Tibial nerve (tissue), 4 donors: ENCODE data around the gene IL27RA. TPM values are rescaled to one million over a fixed set of nuclear protein-coding genes. Genes with fewer than 3 reads are reported as not detected.

Source experiments
- DNase-seq, 2 donors: peaks; one replicate each; pipeline ENCODE4 v3.0.0-alpha.2; 2019; ENCODE audit warnings: low spot score in 2 of 2
- H3K27ac ChIP-seq, 4 donors: fragments of 200-600 bp; sonication (generic) in 3 of 4; one replicate each; pipeline ENCODE4 v1.5.1; 2017 to 2019; ENCODE audit warnings: mild to moderate bottlenecking in 1 of 4
- H3K27me3 ChIP-seq, 2 donors: fragments of 200-600 bp; sonication (generic) in 1 of 2; one replicate each; pipeline versions ENCODE4 v1.5.1 to v1.6.0; 2017 to 2019
- H3K36me3 ChIP-seq, 3 donors: fragments of 200-600 bp; sonication (generic); one replicate each; pipeline ENCODE4 v1.5.1; 2018 to 2019
- H3K4me1 ChIP-seq, 4 donors: fragments of 200-600 bp; sonication (generic) in 3 of 4; one replicate each; pipeline ENCODE4 v1.5.1; 2017 to 2019
- H3K4me3 ChIP-seq, 4 donors: fragments of 200-600 bp; sonication (generic) in 3 of 4; one replicate each; pipeline ENCODE4 v1.5.1; 2017 to 2019; ENCODE audit warnings: mild to moderate bottlenecking in 1 of 4, moderate library complexity in 1 of 4
- H3K9me3 ChIP-seq, 4 donors: fragments of 200-600 bp; sonication (generic) in 3 of 4; one replicate each; pipeline ENCODE4 v1.5.1; 2017 to 2019
- EP300 ChIP-seq, 2 donors: sonication (generic); formaldehyde crosslinking; IDR thresholded peaks; one replicate each; pipeline ENCODE4 v1.6.1; 2017; ENCODE audit warnings: antibody characterized with exemption in 2 of 2, mild to moderate bottlenecking in 1 of 2
- POLR2A ChIP-seq, 2 donors: fragments of 450-650 bp; IDR thresholded peaks; one replicate each; pipeline ENCODE4 v1.6.1; 2017; ENCODE audit warnings: antibody characterized with exemption in 2 of 2, mild to moderate bottlenecking in 2 of 2, moderate library complexity in 2 of 2
- WGBS, 2 donors: methylation state at CpG; one replicate each; pipeline ENCODE4 v1.1.5; 2018; 5-methylcytosine and 5-hydroxymethylcytosine counted together
- total RNA-seq, 4 donors: library from RNA; depleted of rRNA; stranded (reverse); fragments of >200 nt; gene quantifications; one replicate each; pipeline ENCODE4 v1.1.0, GENCODE V29; 2016
- TF ChIP-seq, protein P1 (sequence below), 5 experiments: fragments of 200-600 bp in 3 of 5; fragments of 450-650 bp in 2 of 5; sonication (generic) in 3 of 5; IDR thresholded peaks; one replicate each; pipeline ENCODE4 v1.5.1; 2016 to 2019; ENCODE audit warnings: antibody characterized with exemption in 5 of 5, mild to moderate bottlenecking in 3 of 5, moderate library complexity in 2 of 5

IL27RA gene
- total RNA-seq, 4 donors from 2014 or later = 2.4 to 3.5 (median 3.0) TPM

DNA sequence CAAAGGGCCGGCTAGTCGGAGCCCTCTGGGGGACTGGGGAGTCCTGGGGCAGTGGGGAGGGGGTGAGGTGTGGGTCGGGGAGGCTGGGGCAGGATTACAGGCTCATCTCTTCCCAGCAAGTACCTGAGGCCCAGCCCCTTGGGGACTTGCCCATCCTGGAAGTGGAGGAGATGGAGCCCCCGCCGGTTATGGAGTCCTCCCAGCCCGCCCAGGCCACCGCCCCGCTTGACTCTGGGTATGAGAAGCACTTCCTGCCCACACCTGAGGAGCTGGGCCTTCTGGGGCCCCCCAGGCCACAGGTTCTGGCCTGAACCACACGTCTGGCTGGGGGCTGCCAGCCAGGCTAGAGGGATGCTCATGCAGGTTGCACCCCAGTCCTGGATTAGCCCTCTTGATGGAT is 20.4 kb downstream of the IL27RA start:
- peaks cover 0 to 18% (median 0%) of the 10 kb centered on the region in 3 donors for H3K36me3 ChIP-seq
- WGBS, 2 donors = 62 to 86% methylated on average over 5 to 9 of the region's 9 CpGs
- peaks cover 0 to 2% (median 0%) of the 10 kb centered on the region in 4 donors for H3K4me1 ChIP-seq
- H3K27ac ChIP-seq = no peak overlapping the region
- H3K9me3 ChIP-seq = peaks cover 0 to 22% (median 0%) of the 10 kb centered on the region in 4 donors
- TF ChIP-seq POLR2A (IDR thresholded peaks at IDR 0.05) (no peak), EP300 (IDR thresholded peaks at IDR 0.05) (no peak)
- TF ChIP-seq, protein P1, sequence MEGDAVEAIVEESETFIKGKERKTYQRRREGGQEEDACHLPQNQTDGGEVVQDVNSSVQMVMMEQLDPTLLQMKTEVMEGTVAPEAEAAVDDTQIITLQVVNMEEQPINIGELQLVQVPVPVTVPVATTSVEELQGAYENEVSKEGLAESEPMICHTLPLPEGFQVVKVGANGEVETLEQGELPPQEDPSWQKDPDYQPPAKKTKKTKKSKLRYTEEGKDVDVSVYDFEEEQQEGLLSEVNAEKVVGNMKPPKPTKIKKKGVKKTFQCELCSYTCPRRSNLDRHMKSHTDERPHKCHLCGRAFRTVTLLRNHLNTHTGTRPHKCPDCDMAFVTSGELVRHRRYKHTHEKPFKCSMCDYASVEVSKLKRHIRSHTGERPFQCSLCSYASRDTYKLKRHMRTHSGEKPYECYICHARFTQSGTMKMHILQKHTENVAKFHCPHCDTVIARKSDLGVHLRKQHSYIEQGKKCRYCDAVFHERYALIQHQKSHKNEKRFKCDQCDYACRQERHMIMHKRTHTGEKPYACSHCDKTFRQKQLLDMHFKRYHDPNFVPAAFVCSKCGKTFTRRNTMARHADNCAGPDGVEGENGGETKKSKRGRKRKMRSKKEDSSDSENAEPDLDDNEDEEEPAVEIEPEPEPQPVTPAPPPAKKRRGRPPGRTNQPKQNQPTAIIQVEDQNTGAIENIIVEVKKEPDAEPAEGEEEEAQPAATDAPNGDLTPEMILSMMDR (IDR thresholded peaks at IDR 0.05) = no peak
- DNase-seq = no peak
- peaks cover 0 to 6% of the 10 kb centered on the region in 2 donors for H3K27me3 ChIP-seq
- H3K4me3 ChIP-seq = no peak overlapping the region

GRCh38 chr19:14052470-14052869 is 20.9 kb downstream of the IL27RA start:
- 91 to 93% methylated on average over 6 of the region's 6 CpGs for WGBS, 2 donors
- TF ChIP-seq POLR2A (IDR thresholded peaks at IDR 0.05) (no peak), EP300 (IDR thresholded peaks at IDR 0.05) (no peak)
- TF ChIP-seq, protein P1 (IDR thresholded peaks at IDR 0.05) = no peak
- DNase-seq = no peak

GRCh38 chr19:14053032-14053431 is 21.5 kb downstream of the IL27RA start:
- Histone ChIP-seq H3K4me1 (peaks cover 0 to 12% (median 5%) of the 10 kb centered on the region in 4 donors), H3K4me3 (no peak overlapping the region), H3K9me3 (peaks cover 0 to 22% (median 0%) of the 10 kb centered on the region in 4 donors), H3K27ac (no peak overlapping the region), H3K27me3 (peaks cover 0 to 16% of the 10 kb centered on the region in 2 donors), H3K36me3 (peaks cover 0 to 18% (median 0%) of the 10 kb centered on the region in 3 donors)
- TF ChIP-seq POLR2A (IDR thresholded peaks at IDR 0.05) = no peak
- no peak for TF ChIP-seq EP300 (IDR thresholded peaks at IDR 0.05)
- TF ChIP-seq, protein P1 (IDR thresholded peaks at IDR 0.05) = no peak
- WGBS, 2 donors = 93 to 99% methylated on average over 3 of the region's 3 CpGs
- no peak for DNase-seq

More at GRCh38 chr19:14052470-14052869, 20.9 kb downstream of the IL27RA start:
- no peak overlapping the region for H3K27ac ChIP-seq
- H3K36me3 ChIP-seq = peaks cover 0 to 18% (median 0%) of the 10 kb centered on the region in 3 donors
- peaks cover 0 to 22% (median 0%) of the 10 kb centered on the region in 4 donors for H3K9me3 ChIP-seq
- no peak overlapping the region for H3K4me3 ChIP-seq
- peaks cover 0 to 10% of the 10 kb centered on the region in 2 donors for H3K27me3 ChIP-seq
- H3K4me1 ChIP-seq = peaks cover 0 to 6% (median 2%) of the 10 kb centered on the region in 4 donors

DNA sequence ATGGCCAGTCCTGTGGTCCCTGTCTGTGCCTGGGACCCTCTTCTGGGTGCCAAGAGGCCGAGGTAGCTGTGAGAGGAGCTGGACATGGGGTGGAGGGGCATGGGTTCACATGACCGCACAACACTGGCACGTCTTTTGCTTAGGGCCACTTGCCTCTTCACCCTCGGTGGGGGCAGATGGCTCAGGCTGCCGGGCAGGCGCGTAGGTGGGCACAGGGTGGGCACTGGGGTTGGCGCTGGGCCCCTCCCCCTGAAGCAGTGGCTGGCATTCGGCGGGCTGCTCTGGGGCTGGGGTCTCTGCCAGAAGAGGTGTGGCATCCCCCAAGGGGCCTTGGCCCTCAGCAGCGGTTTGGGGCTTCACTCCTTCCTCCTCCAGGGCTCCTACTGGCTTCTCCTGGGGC is 21.9 kb downstream of the IL27RA start:
- no peak overlapping the region for H3K4me3 ChIP-seq
- 93 to 96% methylated on average over 10 to 11 of the region's 11 CpGs for WGBS, 2 donors
- no peak for TF ChIP-seq POLR2A (IDR thresholded peaks at IDR 0.05)
- TF ChIP-seq EP300 (IDR thresholded peaks at IDR 0.05) = no peak
- TF ChIP-seq, protein P1 (IDR thresholded peaks at IDR 0.05) = no peak
- peaks cover 0 to 20% of the 10 kb centered on the region in 2 donors for H3K27me3 ChIP-seq
- no peak overlapping the region for H3K27ac ChIP-seq
- DNase-seq = no peak
- H3K36me3 ChIP-seq = peaks cover 0 to 18% (median 0%) of the 10 kb centered on the region in 3 donors
- peaks cover 0 to 19% (median 0%) of the 10 kb centered on the region in 4 donors for H3K9me3 ChIP-seq
- peaks cover 0 to 16% (median 5%) of the 10 kb centered on the region in 4 donors for H3K4me1 ChIP-seq

GRCh38 chr19:14054099-14054498 is 22.5 kb downstream of the IL27RA start:
- Histone ChIP-seq H3K27ac (no peak overlapping the region), H3K4me1 (peaks cover 0 to 22% (median 5%) of the 10 kb centered on the region in 4 donors), H3K9me3 (peaks cover 0 to 17% (median 0%) of the 10 kb centered on the region in 4 donors), H3K4me3 (no peak overlapping the region), H3K27me3 (peaks cover 0 to 26% of the 10 kb centered on the region in 2 donors), H3K36me3 (peaks cover 0 to 18% (median 0%) of the 10 kb centered on the region in 3 donors)
- WGBS, 2 donors = 83 to 84% methylated on average over 6 of the region's 6 CpGs
- DNase-seq = no peak
- no peak for TF ChIP-seq EP300 (IDR thresholded peaks at IDR 0.05)
- TF ChIP-seq, protein P1 (IDR thresholded peaks at IDR 0.05) = no peak
- no peak for TF ChIP-seq POLR2A (IDR thresholded peaks at IDR 0.05)
